Measurements from ENCODE around the gene FRMD4A.
A peak's percentile ranks its signal among the peaks of the same experiment; 100 is the strongest.

Gene FRMD4A

DNA sequence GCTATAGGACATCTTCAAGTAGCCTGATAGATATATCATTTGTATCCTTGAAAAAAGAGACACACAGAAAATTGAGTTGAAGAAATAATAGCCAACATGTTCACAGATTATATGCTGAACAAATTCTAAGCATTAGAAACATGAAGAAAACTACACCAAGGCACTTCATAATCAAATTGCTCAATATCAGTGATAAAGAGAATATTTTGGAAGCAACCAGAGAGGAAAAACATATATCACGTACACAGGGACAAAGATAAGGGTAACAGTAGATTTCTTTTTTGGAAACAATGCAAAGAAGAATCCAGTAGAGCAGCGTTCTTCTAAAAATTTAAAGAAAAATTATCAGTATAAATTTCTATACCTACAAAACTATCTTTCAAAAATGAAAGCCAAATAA lies 6.0 kb upstream of the FRMD4A start:
- DNase-seq = no peak

GRCh38 chr10:14334771-14335170 lies 4.0 kb upstream of the FRMD4A start:
- no peak for DNase-seq

GRCh38 chr10:14333606-14334005 lies 2.9 kb upstream of the FRMD4A start:
- DNase-seq = no peak

- DNase-seq = no peak
Observed at GRCh38 chr10:14332903-14333302, 2.2 kb upstream of the FRMD4A start.

DNA sequence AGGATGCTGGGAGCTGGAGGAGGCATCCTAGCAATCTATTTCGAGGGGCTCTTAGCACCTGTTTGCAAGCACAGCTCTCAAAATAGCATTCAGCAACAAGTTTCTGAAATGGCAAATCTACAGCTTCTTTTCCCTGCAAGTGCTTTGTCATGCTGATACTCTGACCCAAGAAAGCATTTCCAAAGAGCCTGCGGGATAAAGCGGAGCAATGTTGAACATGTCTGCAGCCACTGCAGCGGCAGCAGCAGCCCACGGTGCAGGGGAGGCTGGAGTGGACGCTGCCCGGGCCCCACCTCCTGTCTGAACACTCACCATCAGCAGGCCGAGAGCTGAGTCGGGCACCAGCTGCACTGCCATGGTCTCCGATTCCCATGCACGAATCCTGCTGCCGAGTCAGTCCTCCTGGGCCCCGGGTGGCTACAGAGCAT lies 964 bp downstream of the FRMD4A start:
- no peak for DNase-seq

- no peak for DNase-seq
Observed at GRCh38 chr10:14328881-14329672, 1.6 kb downstream of the FRMD4A start.

GRCh38 chr10:14327527-14327926 lies 3.2 kb downstream of the FRMD4A start:
- no peak for DNase-seq

- no peak for DNase-seq
Observed at GRCh38 chr10:14326581-14326980, 4.1 kb downstream of the FRMD4A start.

DNA sequence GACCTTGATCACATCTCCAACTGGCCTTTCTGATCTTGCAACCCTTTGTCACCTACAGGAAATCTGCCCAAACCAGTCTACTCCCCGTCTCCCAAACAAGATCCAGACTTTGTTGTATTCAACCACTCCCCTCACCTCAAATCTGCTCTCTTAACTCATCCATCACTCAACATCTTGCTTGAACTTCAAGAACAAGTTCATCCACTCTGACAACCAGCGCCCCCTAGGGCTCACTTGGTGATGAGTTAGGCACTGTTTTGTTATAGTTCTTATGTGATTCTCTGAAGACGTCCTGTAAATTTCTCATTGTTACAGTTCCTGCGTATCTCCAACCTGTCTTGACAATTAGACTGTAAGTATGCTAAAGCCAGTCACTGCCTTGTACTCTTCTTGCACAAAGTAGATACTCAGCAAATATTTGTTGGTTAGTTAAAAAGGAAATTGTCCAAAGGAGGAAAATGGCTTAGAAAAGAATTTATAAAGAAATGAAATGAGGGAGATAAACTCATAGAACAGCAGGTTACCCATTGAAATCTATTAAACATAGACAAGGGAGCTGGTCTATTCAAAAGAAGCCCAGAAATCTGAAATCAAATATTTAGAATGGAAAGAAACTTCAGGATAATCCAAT lies 5.3 kb downstream of the FRMD4A start:
- peak; percentile 12 to 53 for DNase-seq

- DNase-seq = no peak
Observed at GRCh38 chr10:14322526-14323188, 8.1 kb downstream of the FRMD4A start.

DNA sequence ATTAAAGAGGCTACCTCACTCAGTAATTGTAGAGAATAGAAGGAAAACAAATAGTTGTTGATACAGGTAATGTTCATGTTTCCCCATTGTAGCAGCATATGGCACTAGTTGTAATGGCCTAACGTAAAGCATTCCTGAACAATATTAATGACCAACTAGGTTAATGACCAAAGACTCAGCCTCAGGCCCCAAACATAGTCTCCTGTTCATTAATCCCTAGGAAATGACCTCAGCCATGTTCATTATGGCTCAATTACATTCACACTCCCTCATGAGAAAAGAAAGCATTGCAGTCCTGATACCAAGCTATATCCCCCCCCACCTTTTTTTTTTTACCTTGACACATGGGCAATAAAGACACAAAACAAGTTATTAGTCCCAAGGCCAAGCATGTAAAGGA lies 12.7 kb downstream of the FRMD4A start:
- no peak for DNase-seq

- DNase-seq = no peak
Observed at GRCh38 chr10:14312014-14312413, 18.7 kb downstream of the FRMD4A start.

DNA sequence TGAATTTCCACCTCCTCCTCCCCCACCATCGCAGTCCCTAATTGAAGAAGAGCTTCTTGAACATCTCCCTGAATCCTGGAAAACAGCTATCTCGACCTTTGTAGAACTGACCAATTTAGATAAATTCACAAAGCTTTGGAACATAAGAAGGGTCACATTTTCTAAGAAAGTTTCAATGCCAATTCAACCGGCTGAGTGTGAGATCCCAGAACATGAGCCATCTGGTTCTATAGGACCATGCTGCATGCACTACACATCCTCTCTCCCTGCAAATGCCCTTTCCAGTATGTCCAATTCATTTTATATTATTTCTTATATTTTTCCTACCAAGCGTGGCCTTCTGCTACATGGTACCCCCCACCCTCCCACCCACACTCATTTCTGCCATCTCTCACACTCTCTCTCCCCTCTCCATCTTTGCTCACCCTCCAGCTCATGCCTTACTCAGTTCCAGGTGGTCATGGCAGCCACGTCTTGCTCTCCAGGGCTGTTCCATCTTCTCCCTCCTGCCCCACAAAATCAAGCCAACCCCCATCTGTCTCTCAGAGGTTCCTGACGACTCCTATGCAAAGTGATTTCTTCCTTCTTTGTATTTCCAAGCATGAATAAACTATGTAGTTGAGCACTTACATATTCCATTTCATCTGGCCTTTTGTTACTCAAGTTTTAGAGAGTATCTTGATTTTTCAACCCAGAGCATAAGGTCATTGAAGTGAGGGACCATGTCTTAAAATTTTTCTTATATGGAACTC lies 19.3 kb downstream of the FRMD4A start:
- DNase-seq = no peak

GRCh38 chr10:14309593-14309992 lies 21.1 kb downstream of the FRMD4A start:
- no peak for DNase-seq

DNA sequence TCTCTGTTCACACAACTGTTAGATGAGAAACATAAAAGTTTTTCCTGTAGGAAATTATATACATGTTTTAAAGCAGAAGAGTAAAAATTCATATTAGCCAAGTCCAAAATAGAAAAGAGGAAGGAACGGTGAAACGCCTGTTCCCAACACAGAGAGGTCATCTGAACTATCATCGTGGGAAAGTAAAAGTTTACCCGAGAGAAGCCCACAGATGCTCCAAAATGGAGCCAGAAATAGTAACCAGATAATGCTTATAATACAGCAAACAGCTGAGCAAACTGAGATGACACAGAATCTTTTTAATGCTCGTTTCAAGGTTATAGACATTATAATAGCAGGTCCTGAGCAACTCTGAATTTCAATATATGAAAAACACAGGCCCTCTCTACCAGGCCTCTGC lies 24.5 kb downstream of the FRMD4A start:
- no peak for DNase-seq

GRCh38 chr10:14304046-14304445 lies 26.7 kb downstream of the FRMD4A start:
- no peak for DNase-seq

- no peak for DNase-seq
Observed at GRCh38 chr10:14302035-14302434, 28.7 kb downstream of the FRMD4A start.

GRCh38 chr10:14299556-14299955 lies 31.2 kb downstream of the FRMD4A start:
- DNase-seq = no peak

GRCh38 chr10:14296065-14296709 lies 34.5 kb downstream of the FRMD4A start:
- DNase-seq = no peak

- no peak for DNase-seq
Observed at GRCh38 chr10:14294347-14295059, 36.2 kb downstream of the FRMD4A start.

- no peak for DNase-seq
Observed at GRCh38 chr10:14293526-14293925, 37.2 kb downstream of the FRMD4A start.

GRCh38 chr10:14291296-14291695 lies 39.4 kb downstream of the FRMD4A start:
- no peak for DNase-seq

Data from NCI-H526 (cell line).